MM.1S (cell line): ENCODE data around the gene SULT1A3.

Experiments
- CTCF ChIP-seq: fragments of 300-600 bp; sonication (generic); IDR thresholded peaks from 2 replicates; pipeline ENCODE4 v1.5.1; 2016; ENCODE audit warnings: antibody characterized with exemption, low read length, mixed read lengths
- EZH2 ChIP-seq: fragments of 300-600 bp; sonication (generic); optimal IDR thresholded peaks from 2 replicates; pipeline ENCODE3; 2017; ENCODE audit warnings: low read depth, mild to moderate bottlenecking, antibody characterized with exemption, low read length, mixed read lengths

DNA sequence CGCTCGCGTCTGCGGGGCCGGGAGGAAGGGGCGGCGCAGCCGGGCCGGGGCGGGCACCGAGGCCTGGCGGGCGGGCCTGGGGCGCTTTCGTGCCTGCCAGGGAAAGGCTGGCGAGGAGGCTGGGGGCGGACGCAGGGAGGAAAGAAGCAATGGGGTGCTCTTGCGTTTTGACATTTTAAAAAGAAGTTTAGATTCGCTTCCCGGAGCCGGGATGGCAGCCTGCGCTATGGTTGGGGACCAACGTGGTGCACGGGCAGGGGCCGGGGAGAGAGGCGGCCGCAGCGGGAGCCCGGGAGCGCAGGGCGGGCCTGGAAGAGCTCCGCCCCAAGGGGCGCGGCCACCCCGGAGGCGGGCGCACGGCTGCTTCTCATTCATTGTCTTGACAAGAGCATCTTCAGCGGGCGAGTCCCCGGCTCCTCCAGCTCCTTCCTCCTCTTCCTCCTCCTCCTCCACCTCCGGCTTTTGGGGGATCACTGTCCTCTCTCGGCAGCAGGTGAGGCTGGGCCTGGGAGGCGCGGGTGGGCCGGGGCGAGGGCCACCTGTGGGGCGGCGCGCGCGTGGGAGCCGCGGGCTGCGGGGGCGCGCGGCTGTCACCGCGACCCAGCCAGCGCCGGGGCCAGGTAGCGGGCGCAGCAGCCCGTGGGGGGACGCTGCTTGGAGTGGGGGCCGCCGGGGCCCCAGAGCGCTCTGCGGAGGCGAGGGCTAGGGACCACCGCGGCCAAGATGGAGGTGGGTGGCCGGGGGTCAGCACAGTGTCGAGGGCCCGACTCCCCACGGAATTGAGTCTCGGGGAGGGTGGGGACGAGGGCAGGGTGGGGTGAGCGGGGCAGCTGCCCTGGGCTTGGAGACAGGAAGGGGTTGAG is 15.6 kb upstream of the SULT1A3 start, which contains the start of gene CORO1A:
- TF ChIP-seq CTCF (no peak), EZH2 (no peak)
